ENCODE results near the gene ATP2C2.

- no peak for TF ChIP-seq CTCF (conservative IDR thresholded peaks at IDR 0.05; ENCODE audit: low read depth in 2 of 2)
- no peak for TF ChIP-seq ZNF462 (CRISPR knock-in tag; IDR thresholded peaks at IDR 0.05)
Observed at GRCh38 chr16:84348386-84348888, 19.9 kb upstream of the ATP2C2 start.
